GM23338 (cell line): Measurements from ENCODE around the gene FOCAD. TPM values are rescaled to one million over a fixed set of nuclear protein-coding genes. Genes with fewer than 3 reads are reported as not detected.

Experiments used
- CREB1 ChIP-seq: fragments of 250-450 bp; sonication (Bioruptor Pico); IDR thresholded peaks from 2 replicates; pipeline ENCODE4 v1.5.0; 2020; ENCODE audit warnings: low read depth, mild to moderate bottlenecking, moderate library complexity
- EZH2 ChIP-seq: fragments of 200-600 bp; sonication (generic); IDR thresholded peaks from one replicate; pipeline ENCODE4 v1.8.0; 2017; ENCODE audit warnings: antibody characterized with exemption, mild to moderate bottlenecking, low read depth; ENCODE audit not compliant: unreplicated experiment
- EZH2phosphoT487 ChIP-seq: fragments of 200-600 bp; sonication (generic); IDR thresholded peaks from one replicate; pipeline ENCODE4 v1.8.1; 2018; ENCODE audit warnings: antibody characterized with exemption; ENCODE audit not compliant: unreplicated experiment
- JUNB ChIP-seq: IDR thresholded peaks from one replicate; pipeline ENCODE4 v1.6.1; 2016; ENCODE audit warnings: antibody characterized with exemption; ENCODE audit not compliant: unreplicated experiment
- POLR2AphosphoS5 ChIP-seq: IDR thresholded peaks from 2 replicates; pipeline ENCODE4 v1.6.1; 2016; ENCODE audit warnings: antibody characterized with exemption, low read depth
- STAT1 ChIP-seq: IDR thresholded peaks from one replicate; pipeline ENCODE4 v1.6.1; 2016; ENCODE audit warnings: antibody characterized with exemption; ENCODE audit not compliant: unreplicated experiment
- ZNF331 ChIP-seq: fragments of 250-450 bp; sonication (Bioruptor Pico); IDR thresholded peaks from 2 replicates; pipeline ENCODE4 v1.5.0; 2020; ENCODE audit warnings: low read depth, mild to moderate bottlenecking, moderate library complexity
- ZNF462 ChIP-seq: fragments of 250-450 bp; sonication (Bioruptor Pico); IDR thresholded peaks from 2 replicates; pipeline ENCODE4 v1.5.0; 2020; ENCODE audit warnings: mild to moderate bottlenecking, moderate library complexity
- polyA plus RNA-seq: library from polyadenylated mRNA; unstranded; fragments of >200 nt; fragmentation: Nextera tagmentation; extraction: Ambion mirVana; gene quantifications from 2 replicates; pipeline ENCODE4 v1.2.1, GENCODE V29; 2016
- total RNA-seq: library from RNA; depleted of rRNA; stranded (reverse); fragments of >200 nt; shearing (Covaris generic); gene quantifications from 2 replicates; pipeline ENCODE4 v1.2.3, GENCODE V29; 2014
- TF ChIP-seq, protein P1 (sequence below), 2 experiments: fragments of 200-600 bp in 1 of 2; sonication (generic) in 1 of 2; conservative IDR thresholded peaks; 2 replicates each; pipeline versions ENCODE4 v1.5.1 to v1.6.1; 2016 to 2017; ENCODE audit warnings: antibody characterized with exemption in 2 of 2, low read depth in 2 of 2, mild to moderate bottlenecking in 2 of 2, moderate library complexity in 1 of 2

The FOCAD gene
- total and polyA plus RNA-seq, 2 experiments from 2014 or later, result 13.7 to 66.5 TPM

DNA sequence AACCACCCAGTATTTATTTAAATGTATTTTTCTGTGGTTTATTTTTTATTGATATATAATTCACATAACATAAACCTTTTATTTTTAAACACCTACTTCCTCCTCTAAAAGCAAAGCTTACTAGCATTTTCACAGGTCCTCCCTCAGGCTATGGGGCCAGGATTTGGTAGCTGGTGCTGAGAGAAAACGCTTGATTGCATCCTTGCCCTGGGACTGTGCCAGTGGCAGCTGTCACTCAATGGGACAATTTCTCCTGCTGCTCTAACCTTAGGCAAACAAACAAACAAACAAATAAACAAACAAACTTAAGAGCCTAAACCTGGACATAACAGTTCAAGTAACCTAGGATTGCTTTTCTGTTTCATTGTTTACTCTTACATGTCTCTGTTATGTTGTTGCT, 102.7 kb downstream of the FOCAD start (continued):
- TF ChIP-seq ZNF462 (CRISPR knock-in tag) (no peak), EZH2phosphoT487 (no peak), POLR2AphosphoS5 (no peak), CREB1 (CRISPR knock-in tag) (no peak), STAT1 (no peak), ZNF331 (CRISPR knock-in tag) (no peak), EZH2 (no peak), JUNB (no peak)
- TF ChIP-seq, protein P1, sequence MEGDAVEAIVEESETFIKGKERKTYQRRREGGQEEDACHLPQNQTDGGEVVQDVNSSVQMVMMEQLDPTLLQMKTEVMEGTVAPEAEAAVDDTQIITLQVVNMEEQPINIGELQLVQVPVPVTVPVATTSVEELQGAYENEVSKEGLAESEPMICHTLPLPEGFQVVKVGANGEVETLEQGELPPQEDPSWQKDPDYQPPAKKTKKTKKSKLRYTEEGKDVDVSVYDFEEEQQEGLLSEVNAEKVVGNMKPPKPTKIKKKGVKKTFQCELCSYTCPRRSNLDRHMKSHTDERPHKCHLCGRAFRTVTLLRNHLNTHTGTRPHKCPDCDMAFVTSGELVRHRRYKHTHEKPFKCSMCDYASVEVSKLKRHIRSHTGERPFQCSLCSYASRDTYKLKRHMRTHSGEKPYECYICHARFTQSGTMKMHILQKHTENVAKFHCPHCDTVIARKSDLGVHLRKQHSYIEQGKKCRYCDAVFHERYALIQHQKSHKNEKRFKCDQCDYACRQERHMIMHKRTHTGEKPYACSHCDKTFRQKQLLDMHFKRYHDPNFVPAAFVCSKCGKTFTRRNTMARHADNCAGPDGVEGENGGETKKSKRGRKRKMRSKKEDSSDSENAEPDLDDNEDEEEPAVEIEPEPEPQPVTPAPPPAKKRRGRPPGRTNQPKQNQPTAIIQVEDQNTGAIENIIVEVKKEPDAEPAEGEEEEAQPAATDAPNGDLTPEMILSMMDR (conservative IDR thresholded peaks at IDR 0.05; ENCODE audit: low read depth in 2 of 2), result no peak
